Mammary epithelial cell (primary cell): Measurements from ENCODE around the gene PMM2.

Source experiments
- CTCF ChIP-seq, 2 donors: IDR thresholded peaks in 1 of 2; conservative IDR thresholded peaks in 1 of 2; 2 replicates each; pipeline ENCODE4 v1.5.1; 2011 to 2012; ENCODE audit warnings: inconsistent platforms in 2 of 2, low read length in 2 of 2, mild to moderate bottlenecking in 2 of 2, control low read depth in 1 of 2, low read depth in 1 of 2; ENCODE audit not compliant: insufficient read depth in 1 of 2; ENCODE audit errors: extremely low read depth in 1 of 2
- EZH2 ChIP-seq: IDR thresholded peaks from 2 replicates; pipeline ENCODE4 v1.6.1; 2012; ENCODE audit warnings: low read length, inconsistent platforms, borderline replicate concordance

- TF ChIP-seq CTCF (conservative IDR thresholded peaks at IDR 0.05 in 1 of 2, IDR thresholded peaks at IDR 0.05 in 1 of 2; ENCODE audit: extremely low read depth in 1 of 2, insufficient read depth in 1 of 2, low read depth in 1 of 2, low read length in 2 of 2) (no peak), EZH2 (no peak)
Measured at GRCh38 chr16:8804313-8804712, 6.7 kb downstream of the PMM2 start.
